RPMI8226 (cell line): Measurements from ENCODE around the gene RASGRF1.
"Not testable (repeated sequence)": the region's sequence is repeated elsewhere in the genome, so short reads cannot be mapped to it uniquely, and the experiment has no call there.

Experiments used
- DNase-seq: peaks from one replicate; pipeline ENCODE4 v3.0.0-alpha.2; 2015

Gene RASGRF1

GRCh38 chr15:79035814-79036213, 54.8 kb downstream of the RASGRF1 start:
- no peak for DNase-seq

GRCh38 chr15:79035111-79035601, 55.4 kb downstream of the RASGRF1 start:
- DNase-seq: no peak

- no peak for DNase-seq
Measured at GRCh38 chr15:79034284-79034683, 56.3 kb downstream of the RASGRF1 start.

GRCh38 chr15:79032656-79033055, 57.9 kb downstream of the RASGRF1 start:
- no peak for DNase-seq

GRCh38 chr15:79031821-79032220, 58.8 kb downstream of the RASGRF1 start:
- no peak for DNase-seq

GRCh38 chr15:79031201-79031600, 59.4 kb downstream of the RASGRF1 start:
- no peak for DNase-seq

- DNase-seq: no peak
Measured at GRCh38 chr15:79030470-79030869, 60.1 kb downstream of the RASGRF1 start.

- peak; percentile 65 for DNase-seq
Measured at GRCh38 chr15:79028411-79028964, 62.1 kb downstream of the RASGRF1 start.

- no peak for DNase-seq
Measured at GRCh38 chr15:79027532-79028410, 62.8 kb downstream of the RASGRF1 start.

- DNase-seq: no peak
Measured at GRCh38 chr15:79025802-79026201, 64.8 kb downstream of the RASGRF1 start.

- no peak for DNase-seq
Measured at GRCh38 chr15:79025201-79025600, 65.4 kb downstream of the RASGRF1 start.

GRCh38 chr15:79024493-79024892, 66.1 kb downstream of the RASGRF1 start:
- DNase-seq: not testable (repeated sequence)

GRCh38 chr15:79023918-79024317, 66.7 kb downstream of the RASGRF1 start:
- DNase-seq: no peak

GRCh38 chr15:79023546-79023890, 67.1 kb downstream of the RASGRF1 start:
- DNase-seq: no peak

GRCh38 chr15:79018960-79019359, 71.6 kb downstream of the RASGRF1 start:
- DNase-seq: no peak

- DNase-seq: no peak
Measured at GRCh38 chr15:79017953-79018352, 72.6 kb downstream of the RASGRF1 start.

GRCh38 chr15:79016527-79017170, 73.9 kb downstream of the RASGRF1 start:
- no peak for DNase-seq

GRCh38 chr15:79015416-79015815, 75.2 kb downstream of the RASGRF1 start:
- no peak for DNase-seq

GRCh38 chr15:79010278-79010677, 80.3 kb downstream of the RASGRF1 start:
- DNase-seq: no peak

- DNase-seq: no peak
Measured at GRCh38 chr15:79009379-79009778, 81.2 kb downstream of the RASGRF1 start.

GRCh38 chr15:79008659-79009058, 81.9 kb downstream of the RASGRF1 start:
- no peak for DNase-seq

GRCh38 chr15:79007066-79007465, 83.5 kb downstream of the RASGRF1 start:
- DNase-seq: peak; percentile 65

- DNase-seq: no peak
Measured at GRCh38 chr15:79006071-79006470, 84.5 kb downstream of the RASGRF1 start.

- DNase-seq: peak; percentile 53
Measured at GRCh38 chr15:79004336-79004735, 86.2 kb downstream of the RASGRF1 start.
